ENCODE results near the gene SLC25A21.
"Not testable (repeated sequence)": the region's sequence is repeated elsewhere in the genome, so short reads cannot be mapped to it uniquely, and the experiment has no call there.

Gene SLC25A21

DNA sequence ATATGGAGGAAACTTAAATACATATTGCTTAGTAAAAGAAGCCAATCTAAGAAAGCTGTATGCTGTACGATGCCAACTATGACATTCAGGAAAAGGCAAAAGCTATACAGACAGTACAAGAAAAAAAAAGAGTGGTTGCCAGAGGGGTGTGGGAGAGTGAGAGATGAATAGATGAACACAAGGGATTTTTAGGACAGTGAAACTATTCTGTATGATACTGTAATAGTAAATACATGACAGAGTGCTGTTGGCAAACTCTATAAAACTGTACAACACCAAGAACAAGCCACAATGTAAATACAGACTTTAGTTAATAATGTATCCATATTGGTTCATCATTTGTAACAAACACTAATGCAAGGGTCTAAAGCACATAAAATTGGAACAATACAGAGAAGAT lies 14.5 kb upstream of the SLC25A21 start:
- DNase-seq (ENCODE audit: low read depth, low spot score) = no peak

GRCh38 chr14:37185670-37186069 lies 13.3 kb upstream of the SLC25A21 start:
- no peak for DNase-seq (ENCODE audit: low read depth, low spot score)

DNA sequence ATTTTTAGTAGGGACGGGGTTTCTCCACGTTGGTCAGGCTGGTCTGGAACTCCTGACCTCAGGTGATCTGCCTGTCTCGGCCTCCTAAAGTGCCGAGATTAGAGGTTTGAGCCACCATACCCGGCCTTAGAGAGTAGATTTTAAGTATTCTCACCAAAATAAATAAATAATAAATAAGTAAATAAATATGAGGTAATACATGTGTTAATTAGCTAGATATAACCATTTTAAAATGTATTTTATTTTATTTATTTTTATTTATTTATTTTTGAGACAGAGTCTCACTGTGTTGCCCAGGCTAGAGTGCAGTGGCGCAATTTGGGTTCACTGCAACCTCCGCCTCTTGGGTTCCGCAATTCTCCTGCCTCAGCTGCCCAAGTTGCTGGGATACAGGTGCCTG lies 12.1 kb upstream of the SLC25A21 start:
- DNase-seq (ENCODE audit: low read depth, low spot score) = not testable (repeated sequence)

- DNase-seq (ENCODE audit: low read depth, low spot score) = no peak
Observed at GRCh38 chr14:37181441-37181840, 9.0 kb upstream of the SLC25A21 start.

- not testable (repeated sequence) for DNase-seq (ENCODE audit: low read depth, low spot score)
Observed at GRCh38 chr14:37180886-37181285, 8.5 kb upstream of the SLC25A21 start.

- DNase-seq (ENCODE audit: low read depth, low spot score) = no peak
Observed at GRCh38 chr14:37179896-37180502, 7.6 kb upstream of the SLC25A21 start.

DNA sequence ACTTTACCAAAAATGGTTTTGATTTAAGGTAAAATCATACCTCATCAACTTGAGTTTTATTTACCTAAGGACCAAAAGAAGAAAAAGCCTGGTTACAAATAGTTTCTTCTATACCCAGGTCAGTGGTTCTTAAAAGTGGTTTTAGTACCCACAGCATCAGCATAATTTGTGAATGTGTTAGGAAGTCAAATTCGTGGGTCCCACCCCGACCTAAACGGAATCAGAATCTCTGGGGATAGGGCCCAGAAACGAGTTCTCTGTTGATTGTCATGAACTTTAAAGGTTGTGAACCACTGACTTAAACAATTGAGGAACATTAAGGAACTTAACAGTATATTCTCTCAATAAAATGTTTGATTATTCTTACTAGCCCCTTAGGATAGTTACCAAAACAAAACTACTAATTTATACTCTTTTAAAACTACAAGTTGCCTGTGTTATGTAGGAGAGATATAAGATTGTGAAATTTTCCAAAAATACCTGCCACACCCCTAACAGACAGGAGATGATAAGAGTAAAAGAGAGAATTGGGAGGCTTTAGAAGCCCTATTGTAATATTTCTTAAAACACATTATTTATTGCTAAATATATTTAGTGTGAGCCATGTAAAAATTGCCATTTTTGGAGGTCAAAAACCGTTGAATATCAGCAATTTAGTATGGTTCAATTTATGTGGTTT lies 669 bp upstream of the SLC25A21 start:
- DNase-seq (ENCODE audit: low read depth, low spot score) = no peak

GRCh38 chr14:37171678-37172023 lies 755 bp downstream of the SLC25A21 start:
- no peak for DNase-seq (ENCODE audit: low read depth, low spot score)

DNA sequence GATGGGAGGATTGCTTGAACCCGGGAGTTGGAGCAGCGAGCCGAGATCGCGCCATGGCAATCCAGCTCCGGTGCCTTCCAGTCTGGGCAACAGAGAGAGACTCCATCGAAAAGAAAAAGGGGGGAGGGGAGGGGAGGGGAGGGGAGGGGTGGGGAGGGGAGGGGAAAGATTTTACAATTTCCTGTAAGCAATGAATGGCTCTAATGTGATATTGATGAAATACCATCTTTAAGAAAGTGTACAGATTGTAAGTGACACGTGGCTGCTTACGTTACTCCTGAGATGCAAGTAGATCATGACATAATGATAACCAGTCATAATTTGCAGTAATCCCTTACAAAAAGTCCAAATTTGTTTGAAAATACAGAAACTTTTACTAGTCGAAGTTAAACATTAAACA lies 1.4 kb downstream of the SLC25A21 start:
- no peak for DNase-seq (ENCODE audit: low read depth, low spot score)

DNA sequence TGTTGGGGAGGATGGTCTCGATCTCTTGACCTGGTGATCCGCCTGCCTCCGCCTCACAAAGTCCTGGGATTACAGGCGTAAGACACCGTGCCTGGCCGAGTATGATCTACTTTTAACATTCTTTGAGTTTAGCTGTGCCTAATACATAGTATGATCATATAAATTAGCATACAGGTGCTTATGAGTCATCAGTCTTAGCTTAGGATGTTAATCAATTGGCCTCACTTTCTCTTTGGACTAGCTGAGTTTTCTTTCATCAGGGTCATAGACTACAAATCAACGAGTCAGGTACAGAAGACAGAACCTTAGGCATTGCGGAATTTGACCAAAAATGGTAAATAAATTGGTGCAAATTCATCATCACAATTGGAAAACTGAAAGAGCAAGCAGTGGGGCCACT lies 2.2 kb downstream of the SLC25A21 start:
- DNase-seq (ENCODE audit: low read depth, low spot score) = no peak

GRCh38 chr14:37168721-37169120 lies 3.7 kb downstream of the SLC25A21 start:
- no peak for DNase-seq (ENCODE audit: low read depth, low spot score)

GRCh38 chr14:37167151-37168047 lies 5.0 kb downstream of the SLC25A21 start:
- DNase-seq (ENCODE audit: low read depth, low spot score) = no peak

DNA sequence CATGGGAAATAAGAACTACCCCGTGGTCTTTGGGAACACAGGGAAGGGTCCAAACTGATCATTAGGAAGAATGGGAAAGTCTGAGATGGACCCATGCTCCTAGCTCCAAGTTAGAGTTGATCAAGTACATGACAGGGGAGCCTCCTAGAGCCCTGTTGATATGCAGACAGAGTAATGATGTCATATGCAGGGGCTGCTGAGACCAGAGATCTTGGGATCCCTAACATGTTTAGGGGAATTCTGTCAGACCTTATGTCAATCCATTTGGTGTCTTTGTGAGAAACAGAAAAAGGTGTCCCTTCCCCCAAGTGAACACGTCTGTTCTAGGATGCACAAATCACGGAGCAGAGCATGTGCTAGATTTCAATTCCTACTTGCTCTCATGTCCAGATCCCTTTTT lies 6.6 kb downstream of the SLC25A21 start:
- no peak for DNase-seq (ENCODE audit: low read depth, low spot score)

GRCh38 chr14:37162307-37162706 lies 10.1 kb downstream of the SLC25A21 start:
- DNase-seq (ENCODE audit: low read depth, low spot score) = not testable (repeated sequence)

DNA sequence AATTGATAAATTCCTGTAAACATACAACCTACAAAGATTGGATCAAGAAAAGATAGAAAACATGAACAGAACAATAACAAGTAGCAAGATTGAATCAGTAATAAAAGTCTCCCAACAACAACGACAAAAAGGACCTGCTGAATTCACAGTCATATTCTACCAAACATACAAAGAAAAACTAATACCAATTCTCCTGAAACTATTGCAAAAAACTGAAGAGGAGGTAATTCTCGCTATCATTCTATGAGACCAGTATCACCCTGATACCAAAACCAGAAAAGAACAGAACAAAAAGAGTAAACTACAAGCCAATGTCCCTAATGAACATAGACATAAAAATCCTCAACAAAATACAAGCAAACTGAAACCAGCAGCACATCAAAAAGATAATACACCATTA lies 14.4 kb downstream of the SLC25A21 start:
- DNase-seq (ENCODE audit: low read depth, low spot score) = no peak

DNA sequence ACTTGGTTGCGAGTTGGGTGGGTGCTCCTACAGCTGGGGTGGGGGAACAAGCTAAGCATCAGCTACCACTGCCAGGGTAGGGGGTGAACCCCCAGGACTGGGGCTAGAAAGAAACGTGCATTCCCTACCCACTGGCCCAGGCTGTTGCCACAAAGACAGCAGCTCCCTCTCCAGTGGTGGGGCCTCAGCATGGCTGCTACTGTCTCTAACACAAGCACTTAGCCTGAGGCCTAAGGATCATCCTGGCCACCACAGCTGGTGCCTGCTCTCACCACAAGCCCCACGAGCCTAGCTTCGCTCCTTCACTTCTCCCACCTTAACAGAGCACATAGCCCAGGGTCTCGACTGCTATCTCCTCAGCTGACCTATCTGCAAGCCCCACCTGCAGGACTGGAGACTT lies 18.9 kb downstream of the SLC25A21 start:
- DNase-seq (ENCODE audit: low read depth, low spot score) = no peak

GRCh38 chr14:37153005-37153404 lies 19.4 kb downstream of the SLC25A21 start:
- DNase-seq (ENCODE audit: low read depth, low spot score) = no peak

- DNase-seq (ENCODE audit: low read depth, low spot score) = no peak
Observed at GRCh38 chr14:37150414-37150813, 22.0 kb downstream of the SLC25A21 start.

GRCh38 chr14:37147310-37147880 lies 25.0 kb downstream of the SLC25A21 start:
- no peak for DNase-seq (ENCODE audit: low read depth, low spot score)

- DNase-seq (ENCODE audit: low read depth, low spot score) = not testable (repeated sequence)
Observed at GRCh38 chr14:37146438-37146837, 26.0 kb downstream of the SLC25A21 start.

DNA sequence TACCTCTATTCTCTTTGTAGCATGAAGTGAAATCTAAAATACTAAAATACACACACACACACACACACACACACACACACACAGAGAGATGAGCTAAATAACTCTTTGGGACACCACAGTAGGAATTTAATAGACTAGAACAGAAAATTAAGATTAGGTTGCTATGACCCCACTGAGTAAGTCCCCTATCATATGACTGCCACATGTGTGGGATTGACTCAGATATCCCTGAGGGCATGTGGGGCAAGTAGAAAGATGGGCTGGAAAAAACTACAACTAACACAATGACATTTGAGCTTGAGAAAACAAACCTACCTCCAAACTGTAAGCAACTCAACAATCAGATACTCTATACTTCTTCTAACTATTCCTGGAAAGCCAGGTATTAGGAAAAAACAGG lies 27.0 kb downstream of the SLC25A21 start:
- no peak for DNase-seq (ENCODE audit: low read depth, low spot score)

DNA sequence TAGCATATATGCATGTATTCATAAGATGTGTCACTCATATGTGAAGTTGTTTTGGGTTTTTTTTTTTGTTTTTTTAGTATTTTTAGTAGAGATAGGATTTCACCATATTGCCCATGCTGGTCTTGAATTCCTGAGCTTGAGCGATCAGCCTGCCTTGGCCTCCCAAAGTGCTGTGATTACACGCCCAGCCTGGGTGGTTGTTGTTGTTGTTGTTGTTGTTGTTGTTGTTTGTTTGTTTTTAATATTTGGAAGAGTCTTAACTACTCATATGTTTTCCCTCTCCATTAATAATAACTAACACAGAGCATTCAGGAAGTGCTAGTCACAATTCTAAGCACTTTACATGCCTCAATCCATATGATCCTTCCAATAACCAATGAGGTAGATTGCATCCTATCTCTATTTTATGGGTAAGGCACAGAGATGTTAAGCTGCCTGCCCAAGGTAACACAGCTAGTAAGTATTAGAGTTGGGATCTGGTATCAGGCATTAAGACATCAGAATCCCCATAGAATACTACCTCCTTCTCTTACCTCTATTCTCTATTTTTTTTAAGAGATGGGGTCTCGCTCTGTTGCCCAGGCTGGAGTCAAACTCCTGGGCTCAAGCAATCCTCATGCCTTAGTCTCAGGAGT lies 27.6 kb downstream of the SLC25A21 start:
- DNase-seq (ENCODE audit: low read depth, low spot score) = no peak
